CD4-positive, alpha-beta T cell treated with Interleukin-17A for 4 hours (primary cell): Measurements from ENCODE around the gene TAPBP.
"Not testable (repeated sequence)": the region's sequence is repeated elsewhere in the genome, so short reads cannot be mapped to it uniquely, and the experiment has no call there.

ENCODE experiments used
- DNase-seq: peaks from one replicate; pipeline ENCODE4 v3.0.0-alpha.2; 2020; ENCODE audit warnings: mixed read lengths

The TAPBP gene

DNA sequence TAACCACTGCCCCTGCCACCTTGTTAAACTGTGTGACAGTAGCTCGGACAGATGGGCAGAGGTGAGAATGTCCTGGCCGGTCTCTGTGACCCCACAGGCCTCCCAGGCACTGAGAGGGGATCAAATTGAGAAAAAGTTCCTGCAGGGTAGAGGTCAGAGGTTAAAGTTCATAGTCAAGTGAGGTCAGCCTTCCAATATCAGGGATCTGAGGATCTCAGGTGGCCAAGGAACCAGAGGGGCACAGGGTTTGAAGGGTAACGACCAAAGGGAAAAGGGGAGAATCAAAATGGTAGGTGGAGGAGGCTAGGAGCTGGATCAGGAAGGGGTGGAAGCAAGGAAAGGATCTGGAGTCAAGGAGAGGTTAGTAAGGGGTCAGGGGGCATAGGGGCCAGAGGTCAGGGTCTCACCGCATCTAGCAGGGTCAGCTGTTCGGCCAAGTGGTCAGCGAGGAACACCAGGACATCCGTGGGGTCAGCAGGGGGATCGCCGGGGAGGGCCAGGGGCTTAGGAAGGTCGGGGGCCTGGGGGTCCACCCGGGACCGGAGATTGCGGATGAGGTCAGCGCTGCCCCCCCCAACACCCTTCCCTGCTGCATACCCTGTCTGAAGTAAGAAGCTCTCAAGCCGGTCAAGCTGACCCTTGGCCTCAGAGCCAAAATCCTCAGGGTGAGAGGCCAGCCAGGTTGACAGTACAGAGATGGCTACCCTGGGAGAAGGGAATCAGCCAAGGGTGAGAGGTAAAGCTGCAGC is 18.1 kb downstream of the TAPBP start:
- no peak for DNase-seq

DNA sequence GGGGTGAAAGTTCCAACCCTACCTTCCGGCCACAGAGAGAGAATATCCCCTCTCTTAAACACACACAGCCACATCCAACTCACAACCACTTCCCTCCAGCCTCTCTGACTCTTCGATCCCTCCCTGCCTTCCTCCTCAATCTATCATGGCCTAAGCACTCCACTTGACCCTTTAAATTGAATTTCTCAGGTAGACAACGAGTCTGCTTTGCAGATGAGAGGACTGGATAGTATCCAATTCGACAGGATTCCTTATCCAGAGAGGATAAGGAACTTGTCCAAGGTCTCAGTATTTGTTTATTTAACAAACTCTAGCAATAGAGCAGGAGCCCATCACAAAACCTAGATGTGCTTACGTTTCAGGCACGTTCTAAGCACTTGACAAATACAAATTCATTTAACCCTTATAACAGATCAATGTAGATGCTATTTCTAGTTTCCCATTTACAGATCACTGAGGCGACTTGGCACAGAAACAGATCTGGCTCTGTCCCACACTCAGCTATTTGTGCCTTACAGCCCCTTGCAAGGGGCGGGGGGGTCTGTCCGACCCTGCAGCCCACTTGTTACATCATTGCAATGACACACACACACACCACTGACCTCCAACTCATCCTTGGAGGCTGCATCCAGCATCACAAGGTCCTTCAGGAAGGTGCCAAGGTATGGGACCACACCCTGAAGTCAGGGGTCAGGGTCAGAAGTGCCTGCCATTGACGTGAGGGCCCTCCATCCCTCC is 19.6 kb downstream of the TAPBP start:
- DNase-seq = no peak

DNA sequence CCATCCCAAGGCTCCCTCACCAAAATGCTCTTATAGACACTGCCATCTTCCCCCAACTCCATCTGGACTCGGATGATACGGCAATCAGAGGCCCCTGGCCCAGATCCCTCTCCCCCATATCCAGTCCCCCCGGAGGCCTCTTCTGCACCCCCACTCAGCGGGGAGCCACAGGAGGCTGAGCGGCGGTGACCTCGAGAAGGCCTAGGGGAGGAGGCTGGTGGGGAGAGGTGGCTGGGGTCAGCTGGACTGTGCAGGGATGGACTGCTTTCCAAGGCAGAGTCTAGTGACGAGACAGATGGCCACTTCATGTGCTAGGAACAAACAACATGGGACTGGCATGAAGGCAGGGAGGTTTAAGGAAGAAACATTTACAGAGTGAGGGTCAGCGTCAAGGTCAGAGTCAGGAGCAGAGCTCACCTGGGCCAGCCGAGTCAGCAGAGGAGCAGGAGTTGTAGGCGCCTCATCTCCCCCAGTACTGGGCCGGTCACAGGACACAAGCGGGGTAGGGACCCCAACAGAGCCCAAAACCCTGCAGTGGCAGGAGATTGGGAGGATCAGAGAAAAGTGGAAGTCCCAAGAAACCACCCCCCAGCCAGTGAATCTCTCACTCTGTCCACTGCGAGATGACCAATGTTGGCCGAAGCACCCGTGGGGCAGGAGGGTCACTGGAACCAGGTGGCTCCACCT is 20.7 kb downstream of the TAPBP start:
- DNase-seq = no peak

DNA sequence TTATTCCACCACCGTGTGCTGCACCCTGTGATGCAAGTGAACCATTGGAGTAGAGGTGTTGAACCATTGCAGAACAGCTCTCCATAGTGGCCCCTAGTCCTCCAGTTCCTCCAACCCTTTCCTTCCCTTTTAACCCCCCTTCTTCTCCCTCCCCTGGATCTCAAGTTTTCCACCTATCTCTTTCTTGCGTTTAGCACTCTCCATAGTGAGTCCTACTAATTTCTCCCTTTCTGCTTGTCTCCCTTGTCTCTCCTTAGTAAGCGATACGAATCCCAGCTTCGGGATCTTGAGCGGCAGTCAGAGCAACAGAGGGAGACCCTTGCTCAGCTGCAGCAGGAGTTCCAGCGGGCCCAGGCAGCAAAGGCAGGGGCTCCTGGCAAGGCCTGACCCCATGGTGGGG is 23.4 kb downstream of the TAPBP start:
- DNase-seq = no peak

DNA sequence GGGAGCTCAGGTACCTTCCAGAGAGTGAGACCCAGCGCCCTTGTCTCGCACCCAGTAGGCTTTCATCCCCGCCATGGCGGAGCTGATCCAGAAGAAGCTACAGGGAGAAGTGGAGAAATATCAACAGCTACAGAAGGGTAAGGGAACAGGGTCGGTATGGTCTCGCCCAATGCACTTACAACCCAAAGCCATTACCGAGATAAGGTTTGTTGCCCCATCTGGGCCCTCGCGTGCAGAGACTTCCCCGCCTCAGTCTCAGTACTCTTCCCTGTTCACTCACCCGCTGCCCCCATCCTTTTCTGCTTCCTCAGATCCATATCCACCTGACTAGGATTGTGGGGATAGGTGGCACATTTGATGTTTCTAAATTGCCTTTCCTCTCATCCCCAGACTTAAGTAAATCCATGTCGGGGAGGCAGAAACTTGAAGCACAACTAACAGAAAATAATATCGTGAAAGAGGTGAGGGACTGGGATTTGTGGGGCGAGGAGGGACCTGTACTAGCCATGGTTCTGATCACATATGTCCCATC is 24.0 kb downstream of the TAPBP start:
- no peak for DNase-seq

DNA sequence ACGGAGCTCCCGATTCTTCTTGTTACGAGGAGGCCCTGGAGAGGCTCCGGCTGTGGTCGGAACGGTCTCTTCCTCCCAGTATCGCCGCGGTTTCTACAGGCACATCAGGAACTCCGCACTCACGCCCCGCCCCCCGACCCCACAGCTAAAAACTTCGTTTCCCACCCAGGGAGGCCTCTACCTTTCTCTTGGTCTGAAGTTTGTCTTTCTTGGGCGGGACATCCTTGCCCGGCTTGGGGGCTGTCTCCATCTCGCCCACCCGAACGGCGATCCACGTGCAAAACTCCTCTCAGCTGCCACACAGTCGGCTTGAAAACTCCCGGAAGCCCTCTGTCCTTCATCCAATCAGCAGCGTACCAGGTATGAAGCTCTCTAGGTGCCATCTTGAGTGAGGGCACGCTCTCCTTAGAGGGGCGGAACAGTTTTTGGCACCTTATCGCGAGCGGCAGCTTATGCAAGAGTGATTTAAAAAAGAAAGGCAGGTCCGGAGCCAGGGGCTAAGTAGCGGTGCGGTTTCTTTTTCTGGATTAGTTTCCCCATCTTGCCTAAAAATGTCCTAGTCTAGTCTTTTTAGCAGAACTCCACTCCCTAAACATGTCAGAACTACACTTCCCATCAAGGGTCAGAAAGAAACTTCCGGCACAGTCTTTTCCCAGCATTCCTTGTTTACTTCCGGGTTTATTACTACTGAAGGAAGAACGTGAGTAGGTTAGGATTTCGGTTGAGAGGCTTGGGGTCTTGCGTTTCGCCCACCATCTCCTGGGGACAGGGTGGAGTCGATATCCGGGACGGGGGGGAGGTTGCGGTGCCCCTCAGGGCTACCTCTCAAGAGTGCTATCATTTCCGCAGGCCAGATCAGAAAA is 24.7 kb downstream of the TAPBP start, which contains the start of the genes PFDN6 and WDR46:
Gene PFDN6, plus strand, starts transcription at position 681 of the 863 bp plus-strand sequence. CDS start 256 bp downstream, outside the sequence.
Gene WDR46, minus strand, starts transcription at position 319 of the 863 bp plus-strand sequence. Its CDS starts 69 bp downstream, at position 250.
- peak; percentile 78 for DNase-seq

DNA sequence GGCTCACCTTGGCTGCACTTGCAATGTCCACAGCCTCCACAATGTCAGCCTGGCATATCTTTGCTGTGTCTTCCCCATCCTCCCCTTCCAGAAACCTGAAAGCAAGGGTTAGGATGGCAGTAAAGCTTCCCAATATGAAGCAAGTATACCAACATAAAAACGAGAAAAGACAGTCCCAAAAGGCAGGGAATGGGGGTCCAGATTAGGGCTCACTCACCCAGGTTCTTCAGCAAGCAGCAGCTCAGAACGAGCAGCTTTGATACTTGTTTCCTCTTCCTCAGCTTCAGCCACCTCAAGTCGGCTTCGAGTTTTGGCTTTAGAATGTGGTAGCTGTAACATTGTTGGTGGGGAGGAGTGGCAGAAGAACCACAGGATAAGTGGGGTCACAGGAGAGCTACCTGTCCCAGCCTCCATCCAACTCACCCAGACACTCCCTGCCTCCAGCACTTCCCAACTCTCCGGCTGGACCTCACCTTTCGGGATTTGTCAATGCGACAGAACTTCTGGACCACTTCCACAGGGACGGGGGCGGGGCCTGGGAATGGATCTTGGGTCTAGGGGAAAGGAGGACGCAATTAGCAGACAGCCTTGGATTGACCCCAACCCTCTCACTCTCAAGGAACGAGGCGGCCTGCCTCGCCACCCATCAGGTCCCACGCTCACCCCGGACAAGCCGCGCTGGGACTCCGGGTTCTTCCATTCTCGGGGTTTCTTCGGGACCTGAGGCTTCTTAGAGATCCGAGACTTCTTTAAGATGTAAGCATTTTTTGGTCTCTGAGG is 25.5 kb downstream of the TAPBP start:
- no peak for DNase-seq

DNA sequence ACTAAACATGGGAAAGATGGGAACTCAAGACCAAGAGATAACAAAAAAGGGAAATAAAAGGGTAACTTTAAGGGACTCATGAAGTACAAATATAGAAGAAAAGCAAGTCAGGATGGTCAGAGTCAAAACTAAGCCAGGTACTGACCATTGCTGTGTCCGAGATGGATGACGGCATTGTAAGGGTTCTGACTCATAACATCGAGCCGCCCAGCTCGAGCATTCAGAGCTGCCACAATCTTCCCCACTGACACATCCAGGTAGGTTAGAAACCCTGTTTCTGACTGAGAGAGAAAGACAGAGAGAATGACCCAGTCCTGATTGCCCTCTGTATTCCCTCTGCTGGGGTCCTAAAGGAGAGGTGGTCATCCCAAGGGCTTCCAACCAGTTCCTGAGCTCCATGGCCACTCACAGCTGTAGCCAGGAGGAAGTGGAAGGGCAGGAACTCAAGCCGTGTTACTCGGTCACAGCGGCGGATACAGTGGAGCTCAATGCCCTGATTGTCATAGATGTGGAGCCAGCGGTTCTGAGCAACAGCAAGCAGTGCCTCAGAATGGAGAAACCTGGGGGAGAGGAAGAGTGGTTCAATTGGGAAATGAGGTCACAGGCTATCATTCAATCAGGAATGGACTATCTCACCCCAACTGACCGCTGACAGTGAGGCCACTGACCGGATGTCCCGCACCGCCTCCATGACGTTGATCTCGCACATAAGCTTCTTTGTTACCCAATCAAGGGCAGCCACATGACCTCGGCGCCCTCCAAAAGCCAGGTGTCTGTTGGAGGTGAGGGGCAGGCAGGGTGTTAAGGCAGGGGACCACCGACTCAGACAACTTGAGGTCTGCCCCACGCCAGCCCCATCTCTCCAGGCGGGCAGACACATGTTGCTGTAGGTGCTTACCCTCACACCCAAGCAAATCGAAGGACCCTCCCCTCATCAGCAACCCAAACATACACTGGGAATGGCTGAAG is 26.6 kb downstream of the TAPBP start:
- DNase-seq = no peak

DNA sequence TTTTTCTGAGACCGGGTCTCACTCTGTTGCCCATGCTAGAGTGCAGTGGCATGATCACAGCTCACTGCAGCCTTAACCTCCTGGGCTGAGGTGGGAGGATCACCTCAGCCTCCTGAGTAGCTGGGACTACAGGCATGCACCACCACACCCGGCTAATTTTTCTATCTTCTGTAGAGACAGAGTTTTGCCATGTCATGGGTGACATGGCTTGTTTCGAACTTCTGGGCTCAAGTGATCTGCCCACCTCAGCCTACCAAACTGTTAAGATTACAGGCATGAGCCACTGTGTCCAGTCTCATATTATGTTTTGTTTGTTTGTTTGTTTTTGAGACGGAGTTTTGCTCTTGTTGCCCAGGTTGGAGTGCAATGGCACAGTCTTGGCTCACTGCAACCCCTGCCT is 28.7 kb downstream of the TAPBP start:
- not testable (repeated sequence) for DNase-seq

DNA sequence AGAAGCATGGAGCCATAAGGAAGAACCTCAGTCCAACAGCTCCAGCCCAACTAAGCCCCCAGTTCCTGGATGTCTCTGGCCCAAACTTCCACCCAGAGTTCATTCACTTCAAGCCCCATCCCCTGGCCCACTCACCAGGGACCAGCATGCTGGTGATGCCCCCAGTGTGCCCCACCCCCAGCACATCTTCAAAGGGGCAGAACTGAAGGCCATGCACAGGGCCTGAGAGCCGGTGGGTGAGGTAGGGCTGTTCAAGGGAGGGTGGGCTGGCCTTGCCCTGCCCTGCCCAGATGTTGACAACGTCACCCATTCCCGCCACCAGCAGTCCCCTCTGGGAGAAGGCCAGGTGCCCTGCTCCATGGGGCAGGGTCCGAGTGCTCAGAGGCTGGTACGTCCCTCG is 33.3 kb downstream of the TAPBP start:
- DNase-seq = no peak

DNA sequence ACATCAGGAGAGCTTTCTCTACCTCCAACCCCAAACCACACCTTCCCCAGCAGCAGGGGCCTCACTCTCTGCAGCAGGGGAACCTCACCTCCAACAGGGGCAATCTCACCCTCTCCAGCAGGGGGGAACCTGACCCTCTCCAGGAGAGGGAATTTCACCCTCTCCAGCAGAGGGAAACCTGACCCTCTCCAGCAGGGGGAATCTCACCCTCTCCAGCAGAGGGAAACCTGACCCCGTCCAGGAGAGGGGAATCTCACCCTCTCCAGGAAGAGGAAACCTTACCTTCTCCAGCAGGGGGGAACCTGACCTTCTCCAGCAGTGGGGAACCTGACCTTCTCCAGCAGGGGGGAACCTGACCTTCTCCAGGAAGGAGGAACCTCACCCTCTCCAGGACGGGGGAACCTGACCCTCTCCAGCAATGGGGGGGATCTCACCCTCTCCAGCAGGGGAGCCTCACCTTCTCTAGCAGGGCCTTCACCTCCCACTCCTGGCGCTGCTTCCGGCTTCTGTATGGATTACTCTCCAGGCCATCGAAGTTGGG is 33.8 kb downstream of the TAPBP start:
- DNase-seq = peak; percentile 13

DNA sequence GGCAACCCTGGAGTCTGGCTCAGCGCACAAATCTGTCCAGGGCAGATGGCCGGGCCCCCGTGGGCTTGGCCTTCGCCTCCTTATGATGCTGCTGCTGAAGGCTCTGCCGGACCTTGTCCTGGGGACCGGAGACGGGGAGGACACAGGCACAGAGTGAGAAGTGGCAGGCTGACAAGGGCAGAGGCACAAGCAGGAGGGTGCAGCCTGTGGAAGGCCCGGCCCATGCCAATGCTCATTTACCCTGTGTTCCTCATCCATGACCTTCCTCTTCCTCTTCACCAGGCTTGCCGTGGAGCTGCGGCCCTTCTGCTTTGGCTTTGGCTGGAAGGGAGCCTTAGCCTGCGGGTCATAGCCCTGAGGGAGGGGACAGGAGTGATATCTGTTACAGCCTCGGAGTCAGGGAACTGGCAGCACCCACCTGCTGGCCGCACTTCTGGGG is 34.6 kb downstream of the TAPBP start:
- no peak for DNase-seq

DNA sequence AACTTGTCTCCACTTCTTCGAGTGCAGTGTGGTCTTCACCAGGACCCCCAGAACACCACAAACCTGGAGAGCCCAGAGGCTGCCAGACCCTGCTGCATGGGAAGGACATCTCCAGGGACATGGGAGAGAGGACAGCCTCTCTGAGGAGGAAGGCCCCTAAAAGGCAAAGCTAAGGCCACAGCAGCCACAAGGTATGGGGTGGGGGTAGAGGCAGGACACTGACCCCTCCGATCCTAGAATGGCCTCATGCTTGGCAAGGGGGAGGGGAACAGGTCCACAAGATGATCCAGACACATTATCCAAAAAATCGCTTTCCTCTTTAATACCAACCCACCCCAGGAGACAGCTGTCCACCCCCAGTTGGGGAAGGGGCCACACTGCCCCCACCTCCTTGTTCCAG is 35.1 kb downstream of the TAPBP start:
- no peak for DNase-seq

DNA sequence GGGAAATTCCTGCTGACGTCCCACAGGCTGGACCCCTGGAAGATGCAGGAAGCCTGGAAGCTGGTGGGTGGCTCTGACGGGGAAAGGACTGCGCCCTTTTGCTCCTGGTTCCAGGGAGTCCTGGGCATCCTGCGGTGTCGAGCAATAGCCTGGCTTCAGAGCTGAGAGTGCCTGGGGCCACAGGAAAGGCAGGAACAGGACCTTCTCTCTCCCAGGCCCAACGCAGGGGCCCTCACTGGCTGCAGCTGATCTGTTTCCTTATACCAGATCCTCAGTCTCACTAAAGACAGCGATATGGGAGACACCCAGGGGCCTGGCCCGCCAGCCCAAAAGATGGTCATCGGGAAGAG is 35.5 kb downstream of the TAPBP start:
- no peak for DNase-seq

DNA sequence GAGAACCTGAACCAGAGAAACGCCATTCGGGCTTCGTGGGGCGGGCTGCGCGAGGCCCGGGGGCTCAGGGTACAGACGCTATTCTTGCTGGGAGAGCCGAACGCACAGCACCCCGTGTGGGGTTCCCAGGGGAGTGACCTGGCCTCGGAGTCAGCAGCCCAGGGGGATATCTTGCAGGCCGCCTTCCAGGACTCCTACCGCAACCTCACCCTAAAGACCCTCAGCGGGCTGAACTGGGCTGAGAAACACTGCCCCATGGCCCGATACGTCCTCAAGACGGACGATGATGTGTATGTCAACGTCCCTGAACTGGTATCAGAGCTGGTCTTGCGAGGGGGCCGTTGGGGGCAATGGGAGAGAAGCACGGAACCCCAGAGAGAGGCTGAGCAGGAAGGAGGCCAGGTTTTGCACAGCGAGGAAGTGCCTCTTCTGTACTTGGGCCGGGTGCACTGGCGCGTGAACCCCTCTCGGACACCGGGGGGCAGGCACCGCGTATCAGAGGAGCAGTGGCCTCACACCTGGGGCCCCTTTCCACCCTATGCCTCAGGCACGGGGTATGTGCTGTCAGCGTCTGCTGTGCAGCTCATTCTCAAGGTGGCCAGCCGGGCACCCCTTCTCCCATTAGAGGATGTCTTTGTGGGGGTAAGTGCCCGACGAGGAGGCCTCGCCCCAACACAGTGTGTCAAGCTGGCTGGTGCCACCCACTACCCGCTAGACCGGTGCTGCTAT is 36.1 kb downstream of the TAPBP start:
- DNase-seq = peak; percentile 29

DNA sequence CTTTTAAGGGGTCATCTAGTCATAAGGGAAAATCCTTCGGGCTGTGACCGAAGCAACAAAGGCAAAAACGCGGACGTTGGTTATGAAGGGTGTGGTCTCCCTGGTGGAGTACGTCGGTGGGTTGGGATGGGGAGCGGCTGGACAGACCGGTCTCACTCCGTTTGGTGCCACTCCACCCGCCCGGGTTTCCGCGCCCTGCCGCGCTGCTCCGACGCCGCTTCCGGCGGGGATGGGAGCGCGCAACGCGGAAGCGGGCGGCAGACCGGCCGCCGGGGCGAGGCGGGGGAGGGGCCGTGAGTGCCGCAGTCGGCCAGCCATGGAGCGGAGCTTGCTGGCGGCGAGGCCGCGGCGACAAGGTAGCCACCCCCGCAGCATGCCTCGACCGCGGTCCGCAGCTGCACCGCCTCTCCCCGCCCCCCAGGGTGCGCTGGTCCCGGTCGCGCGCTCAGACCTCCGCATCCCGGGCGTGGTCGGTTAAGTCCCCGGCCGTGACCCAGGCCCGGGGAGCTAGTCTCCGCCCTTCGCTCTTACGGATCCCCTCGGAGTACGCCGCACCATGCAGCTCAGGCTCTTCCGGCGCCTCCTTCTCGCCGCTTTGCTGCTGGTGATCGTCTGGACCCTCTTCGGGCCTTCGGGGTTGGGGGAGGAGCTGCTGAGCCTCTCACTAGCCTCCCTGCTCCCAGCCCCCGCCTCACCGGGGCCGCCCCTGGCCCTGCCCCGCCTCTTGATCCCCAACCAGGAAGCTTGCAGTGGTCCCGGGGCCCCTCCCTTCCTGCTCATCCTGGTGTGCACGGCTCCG is 36.8 kb downstream of the TAPBP start, which contains the start of gene B3GALT4:
Gene B3GALT4, plus strand, starts transcription at position 260 of the 799 bp plus-strand sequence. Its CDS starts 297 bp downstream, at position 557.
- peak; percentile 85 for DNase-seq

DNA sequence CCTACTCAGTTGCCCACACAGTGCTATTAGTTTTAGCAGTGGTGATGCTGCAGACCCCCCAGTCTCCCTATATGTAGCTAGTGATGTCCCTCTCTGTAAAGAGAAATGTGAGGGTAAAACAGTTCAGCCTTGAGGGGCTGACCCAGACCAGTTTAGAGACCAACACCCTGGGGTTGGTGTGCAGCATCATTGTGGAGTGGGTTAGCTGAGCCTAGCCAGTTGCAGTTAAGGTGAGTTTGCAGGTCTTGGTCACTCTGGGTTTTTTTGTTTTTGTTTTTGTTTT is 37.4 kb downstream of the TAPBP start:
- no peak for DNase-seq

DNA sequence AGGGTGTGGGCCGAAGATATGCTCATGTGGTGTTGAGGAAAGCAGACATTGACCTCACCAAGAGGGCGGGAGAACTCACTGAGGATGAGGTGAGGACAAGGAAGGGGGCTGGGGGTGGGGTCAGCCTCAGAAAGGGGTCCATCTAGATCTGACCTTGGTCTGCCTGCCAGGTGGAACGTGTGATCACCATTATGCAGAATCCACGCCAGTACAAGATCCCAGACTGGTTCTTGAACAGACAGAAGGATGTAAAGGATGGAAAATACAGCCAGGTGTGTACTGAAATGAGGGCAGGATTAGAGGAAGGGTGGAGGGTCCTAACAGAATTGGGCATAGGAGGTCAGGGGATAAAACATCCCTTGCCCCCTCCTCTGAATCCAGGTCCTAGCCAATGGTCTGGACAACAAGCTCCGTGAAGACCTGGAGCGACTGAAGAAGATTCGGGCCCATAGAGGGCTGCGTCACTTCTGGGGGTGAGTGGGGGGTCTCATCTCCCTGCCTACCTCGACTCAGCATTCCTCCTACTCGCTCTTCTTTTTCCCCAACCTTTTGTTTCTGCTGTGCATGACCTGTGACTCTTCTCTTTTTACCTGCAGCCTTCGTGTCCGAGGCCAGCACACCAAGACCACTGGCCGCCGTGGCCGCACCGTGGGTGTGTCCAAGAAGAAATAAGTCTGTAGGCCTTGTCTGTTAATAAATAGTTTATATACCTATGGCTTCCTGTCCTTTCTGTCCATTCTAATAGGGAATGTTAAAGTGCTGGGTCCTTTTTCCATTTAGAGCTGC is 37.9 kb downstream of the TAPBP start:
- DNase-seq = not testable (repeated sequence)
